Measurements from ENCODE around the gene PBX2.
"Not testable (repeated sequence)": the region's sequence is repeated elsewhere in the genome, so short reads cannot be mapped to it uniquely, and the experiment has no call there.

The PBX2 gene

DNA sequence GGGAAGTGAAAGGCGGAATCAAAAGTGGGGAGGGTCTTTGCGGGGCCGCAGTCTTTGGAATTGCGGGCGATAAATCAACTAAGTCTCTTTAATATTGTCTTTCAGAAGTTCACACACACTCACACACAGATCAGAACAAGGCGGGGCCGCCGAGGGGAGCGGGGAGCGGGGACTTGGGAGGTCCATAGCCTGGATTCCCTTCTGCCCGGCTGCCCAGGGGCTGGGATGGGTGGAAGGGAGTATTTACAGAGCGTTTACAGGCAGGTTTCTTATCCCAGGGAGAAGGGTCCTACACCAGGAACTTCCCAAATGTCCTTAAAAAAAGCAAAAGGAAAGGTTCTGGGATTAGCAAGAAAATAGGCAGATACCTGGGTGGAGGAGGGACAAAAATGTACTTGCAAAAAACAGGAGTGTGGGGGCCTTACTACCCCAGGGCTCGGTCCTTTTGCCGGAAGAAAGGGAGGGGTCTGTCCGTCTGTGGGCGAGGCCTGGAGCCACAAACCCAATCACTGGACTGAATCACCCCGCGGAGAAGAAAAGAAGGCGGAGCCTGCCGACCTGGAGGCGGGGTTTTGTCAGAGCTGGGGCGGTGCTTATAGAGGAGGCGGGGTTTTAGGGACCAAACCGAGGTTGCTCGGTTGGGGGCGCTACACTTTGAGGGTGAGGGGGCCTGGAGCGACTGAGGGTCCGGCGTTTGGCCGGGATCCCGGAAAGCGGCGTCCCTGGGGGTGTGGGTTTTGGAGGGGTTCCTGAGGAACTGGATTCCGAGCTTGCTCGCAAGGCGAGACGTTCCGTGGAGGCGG, 41.5 kb downstream of the PBX2 start:
- peak; percentile 90 for DNase-seq

DNA sequence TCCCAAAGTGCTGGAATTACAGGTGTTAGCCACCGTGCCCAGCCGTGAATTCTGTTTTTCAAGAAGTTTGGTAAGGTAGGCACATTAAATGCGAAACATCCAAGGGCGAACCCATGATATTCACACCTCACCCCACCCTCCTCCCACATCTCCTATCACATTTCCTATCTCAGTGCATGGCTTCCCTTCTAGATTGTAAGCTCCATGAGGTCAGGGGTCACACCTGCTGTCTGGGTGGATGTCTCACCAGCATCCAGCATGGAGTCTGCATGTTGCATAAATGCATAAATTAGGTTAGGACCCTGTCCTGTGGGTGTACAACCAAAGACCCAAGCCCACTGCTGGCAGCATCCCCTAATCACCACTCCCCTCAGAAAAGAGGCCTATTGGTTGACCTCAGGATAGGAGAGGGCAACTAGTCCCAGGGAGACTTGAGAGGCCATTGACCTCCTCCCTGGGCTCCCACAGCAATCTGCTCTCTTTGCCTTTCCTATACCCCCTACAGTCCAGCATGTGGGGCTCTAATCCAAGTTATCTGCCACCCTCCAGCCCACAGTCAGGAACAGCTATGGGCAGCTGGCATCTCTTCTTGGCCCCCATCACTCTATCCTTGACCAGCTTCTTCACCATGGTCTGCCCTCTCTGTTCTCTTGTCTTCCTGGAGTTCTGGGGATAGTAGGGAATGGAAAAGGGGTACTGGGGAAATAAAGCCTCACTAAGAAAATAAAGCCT, 42.4 kb downstream of the PBX2 start:
- no peak for DNase-seq

DNA sequence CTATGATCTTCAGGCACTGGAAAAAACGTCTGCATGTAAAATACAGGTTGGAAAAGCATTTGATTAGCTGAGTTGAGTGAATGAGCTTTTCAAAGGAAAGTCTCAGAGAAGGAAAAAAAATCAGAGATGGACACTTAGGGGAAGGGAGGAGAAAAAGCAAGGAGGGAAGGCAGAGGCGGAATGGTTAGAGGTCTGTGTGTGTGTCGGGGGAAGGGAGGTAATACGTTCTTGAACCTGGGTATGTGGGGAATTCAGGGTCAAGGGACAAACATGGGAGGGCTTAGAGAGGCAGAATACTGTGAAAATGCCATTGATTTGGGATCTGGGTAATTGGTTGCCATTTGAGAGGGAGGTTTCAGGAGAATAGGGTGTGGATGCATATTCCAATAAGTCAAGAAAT, 43.3 kb downstream of the PBX2 start:
- DNase-seq: no peak

DNA sequence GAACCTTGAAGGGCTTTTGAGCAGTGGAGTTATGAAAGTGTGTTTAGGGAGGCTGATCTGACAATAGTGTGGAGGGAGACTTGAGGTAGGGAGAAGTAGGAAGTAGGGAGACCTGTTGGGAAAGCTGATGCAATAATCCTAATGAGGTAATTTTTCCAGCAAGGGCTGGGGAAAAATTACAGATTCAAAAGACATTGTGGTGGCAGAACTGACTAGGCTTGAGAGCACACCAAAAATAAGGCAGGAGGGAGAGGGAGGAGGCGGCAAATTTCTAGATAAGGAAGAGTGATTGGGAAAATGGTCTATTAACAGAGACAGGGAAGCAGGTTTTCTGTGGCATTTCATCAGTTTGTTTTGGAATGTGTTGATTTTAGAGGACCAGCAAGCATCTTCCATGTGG, 43.7 kb downstream of the PBX2 start:
- DNase-seq: no peak

DNA sequence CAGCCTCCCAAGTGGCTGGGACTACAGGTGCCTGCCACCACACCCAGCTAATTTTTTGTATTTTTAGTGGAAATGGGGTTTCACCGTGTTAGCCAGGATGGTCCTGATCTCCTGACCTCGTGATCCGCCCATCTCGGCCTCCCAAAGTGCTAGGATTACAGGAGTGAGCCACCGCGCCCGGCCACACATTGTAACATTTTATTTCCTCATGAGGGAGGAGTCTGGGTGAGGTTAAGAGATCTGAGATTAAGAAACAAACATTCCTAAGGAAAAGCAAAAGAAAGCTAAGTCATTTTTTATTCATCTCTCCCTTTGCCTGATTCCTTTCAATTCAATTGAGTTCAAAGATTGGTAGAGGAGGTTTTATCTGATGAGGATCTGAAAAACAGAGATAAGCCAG, 45.8 kb downstream of the PBX2 start:
- DNase-seq: not testable (repeated sequence)

DNA sequence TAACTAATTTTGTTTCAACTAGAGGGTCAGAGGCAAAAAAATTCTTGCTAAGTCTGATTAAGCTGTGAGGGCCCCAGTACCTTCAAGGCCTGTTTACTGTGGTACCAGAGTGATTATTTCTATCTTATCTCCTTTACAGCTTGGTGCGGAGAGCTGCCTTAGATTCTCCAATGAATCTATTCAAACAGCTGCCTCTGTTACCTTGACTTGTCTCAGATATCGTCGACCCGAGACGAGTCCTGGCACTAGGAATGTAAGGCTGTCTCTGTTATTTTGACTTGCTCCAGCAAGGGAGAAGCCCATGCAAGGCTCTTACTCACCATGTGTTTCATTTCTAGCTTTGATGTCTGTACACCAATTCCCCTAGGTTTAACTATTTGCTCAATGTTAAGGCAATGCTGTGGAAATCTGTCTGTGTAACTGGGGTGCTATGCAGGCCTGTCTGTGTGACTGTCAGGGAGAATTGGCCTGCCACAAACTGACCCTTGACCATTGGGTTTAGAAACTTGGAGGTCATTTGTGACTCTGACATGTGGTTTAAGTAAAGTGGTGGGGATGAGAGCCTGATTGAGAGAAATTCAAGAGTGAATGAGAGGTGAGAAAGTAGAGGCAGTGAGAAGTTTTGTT, 49.5 kb downstream of the PBX2 start:
- no peak for DNase-seq

DNA sequence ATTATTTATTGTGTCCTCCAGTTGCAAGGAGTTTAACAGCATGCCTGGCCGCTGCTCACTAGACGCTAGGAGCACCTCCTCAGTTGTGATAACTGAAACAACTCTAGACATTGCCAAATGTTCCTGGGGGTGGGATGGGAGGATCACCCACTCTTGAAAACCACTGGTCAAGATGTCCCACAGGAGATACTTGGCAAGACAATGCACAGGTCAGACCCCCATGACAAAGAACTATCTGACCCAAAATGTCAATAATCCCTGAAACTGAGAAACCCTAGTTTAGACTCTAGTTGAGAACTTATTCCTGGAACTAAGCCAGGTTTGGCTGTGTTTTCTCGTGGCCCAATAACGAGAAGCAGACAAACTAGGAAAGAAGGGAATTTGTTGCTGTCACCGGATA, 50.4 kb downstream of the PBX2 start:
- DNase-seq: no peak

DNA sequence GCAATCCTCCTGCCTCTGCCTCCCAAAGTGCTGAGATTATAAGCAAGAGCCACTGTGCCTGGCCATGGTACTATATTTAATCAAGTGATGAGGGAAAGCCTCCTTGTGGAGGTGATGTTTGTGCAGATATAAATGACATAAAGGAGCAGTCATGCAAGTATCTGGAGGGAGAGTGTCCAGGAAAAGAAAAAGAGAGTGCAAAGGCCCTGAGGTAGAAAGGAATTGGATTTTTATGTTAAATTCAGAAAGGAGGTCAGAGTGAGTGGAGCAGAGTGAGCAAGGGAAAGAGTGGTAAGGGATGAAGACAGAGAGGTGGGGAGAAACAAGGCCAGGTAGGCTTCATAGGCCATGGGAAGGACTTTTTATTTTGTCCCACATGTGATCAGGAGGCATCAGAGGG, 52.5 kb downstream of the PBX2 start:
- DNase-seq: no peak

All from retina (tissue), 1 donor.